ENCODE data around the gene DOCK2. TPM values are rescaled to one million over a fixed set of nuclear protein-coding genes. Genes with fewer than 3 reads are reported as not detected.

DOCK2 gene
- total and polyA plus RNA-seq, 2 donors (not counting 1 experiment from before 2014, with no cell fraction given): 112 to 330 TPM

GRCh38 chr5:169970339-169970738 is 333.3 kb downstream of the DOCK2 start:
- H3K79me2 ChIP-seq (ENCODE audit: control insufficient read depth, insufficient read depth, low read length): no peaks in the 10 kb centered on the region
- no peaks in the 10 kb centered on the region for H3K27me3 ChIP-seq (replicated peaks in 1 of 4; ENCODE audit: control extremely low read depth in 1 of 4, control insufficient read depth in 3 of 4, insufficient read depth in 4 of 4, low read length in 3 of 4)
- Mint-ChIP-seq H3K9me3 (ENCODE audit: insufficient read depth) (no peaks in the 10 kb centered on the region), H3K27ac (no peak overlapping the region), H3K4me1 (no peaks in the 10 kb centered on the region), H3K4me3 (no peak overlapping the region), H3K27me3 (no peaks in the 10 kb centered on the region)
- H3K27ac ChIP-seq (ENCODE audit: low read length in 2 of 2): no peak overlapping the region
- no peaks in the 10 kb centered on the region for H3K4me1 ChIP-seq (ENCODE audit: control insufficient read depth in 2 of 2, insufficient read depth in 2 of 2, low read length in 2 of 2)
- ChIA-PET POLR2A (no interaction called here), CTCF (interaction anchor here (1.8 kb wide), 1 partner anchor 10 kb away, joined by 5 read pairs; the partner anchor contains the start of gene INSYN2B)
- H3K9me3 ChIP-seq (ENCODE audit: control extremely low read depth in 1 of 3, control insufficient read depth in 2 of 3, insufficient read depth in 1 of 3, low read length in 2 of 3): no peaks in the 10 kb centered on the region
- no peak overlapping the region for H3K9ac ChIP-seq (ENCODE audit: low read length)
- intact Hi-C loops (cut with micrococcal nuclease): no loop called here
- peaks cover 10% of the 10 kb centered on the region for H4K20me1 ChIP-seq (ENCODE audit: control insufficient read depth, insufficient read depth, low read length, poor library complexity, severe bottlenecking)
- H3K36me3 ChIP-seq (replicated peaks in 1 of 2; ENCODE audit: control extremely low read depth in 1 of 2, control insufficient read depth in 1 of 2, extremely low read depth in 1 of 2, insufficient read depth in 2 of 2, low read length in 1 of 2): peaks cover 11 to 34% of the 10 kb centered on the region in 2 experiments
- DNase-seq: no peak
- no peak for ATAC-seq (ENCODE audit: low read depth)
- no peak overlapping the region for H3K4me3 ChIP-seq (ENCODE audit: control extremely low read depth in 1 of 5, extremely low read depth in 1 of 5, insufficient read depth in 1 of 5, low read depth in 2 of 5, low read length in 4 of 5)
- no peak overlapping the region for H3K4me2 ChIP-seq (replicated peaks; ENCODE audit: low read depth, low read length, poor library complexity, severe bottlenecking)
- no peak overlapping the region for H2AFZ ChIP-seq (ENCODE audit: insufficient read depth, low read depth, low read length, poor library complexity, severe bottlenecking)
- TF ChIP-seq, protein P1, sequence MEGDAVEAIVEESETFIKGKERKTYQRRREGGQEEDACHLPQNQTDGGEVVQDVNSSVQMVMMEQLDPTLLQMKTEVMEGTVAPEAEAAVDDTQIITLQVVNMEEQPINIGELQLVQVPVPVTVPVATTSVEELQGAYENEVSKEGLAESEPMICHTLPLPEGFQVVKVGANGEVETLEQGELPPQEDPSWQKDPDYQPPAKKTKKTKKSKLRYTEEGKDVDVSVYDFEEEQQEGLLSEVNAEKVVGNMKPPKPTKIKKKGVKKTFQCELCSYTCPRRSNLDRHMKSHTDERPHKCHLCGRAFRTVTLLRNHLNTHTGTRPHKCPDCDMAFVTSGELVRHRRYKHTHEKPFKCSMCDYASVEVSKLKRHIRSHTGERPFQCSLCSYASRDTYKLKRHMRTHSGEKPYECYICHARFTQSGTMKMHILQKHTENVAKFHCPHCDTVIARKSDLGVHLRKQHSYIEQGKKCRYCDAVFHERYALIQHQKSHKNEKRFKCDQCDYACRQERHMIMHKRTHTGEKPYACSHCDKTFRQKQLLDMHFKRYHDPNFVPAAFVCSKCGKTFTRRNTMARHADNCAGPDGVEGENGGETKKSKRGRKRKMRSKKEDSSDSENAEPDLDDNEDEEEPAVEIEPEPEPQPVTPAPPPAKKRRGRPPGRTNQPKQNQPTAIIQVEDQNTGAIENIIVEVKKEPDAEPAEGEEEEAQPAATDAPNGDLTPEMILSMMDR (IDR thresholded peaks at IDR 0.05): no peak
- TF ChIP-seq EZH2 (IDR thresholded peaks at IDR 0.05; ENCODE audit: borderline replicate concordance, insufficient read depth, low read depth, low read length, poor library complexity, severe bottlenecking): no peak

DNA sequence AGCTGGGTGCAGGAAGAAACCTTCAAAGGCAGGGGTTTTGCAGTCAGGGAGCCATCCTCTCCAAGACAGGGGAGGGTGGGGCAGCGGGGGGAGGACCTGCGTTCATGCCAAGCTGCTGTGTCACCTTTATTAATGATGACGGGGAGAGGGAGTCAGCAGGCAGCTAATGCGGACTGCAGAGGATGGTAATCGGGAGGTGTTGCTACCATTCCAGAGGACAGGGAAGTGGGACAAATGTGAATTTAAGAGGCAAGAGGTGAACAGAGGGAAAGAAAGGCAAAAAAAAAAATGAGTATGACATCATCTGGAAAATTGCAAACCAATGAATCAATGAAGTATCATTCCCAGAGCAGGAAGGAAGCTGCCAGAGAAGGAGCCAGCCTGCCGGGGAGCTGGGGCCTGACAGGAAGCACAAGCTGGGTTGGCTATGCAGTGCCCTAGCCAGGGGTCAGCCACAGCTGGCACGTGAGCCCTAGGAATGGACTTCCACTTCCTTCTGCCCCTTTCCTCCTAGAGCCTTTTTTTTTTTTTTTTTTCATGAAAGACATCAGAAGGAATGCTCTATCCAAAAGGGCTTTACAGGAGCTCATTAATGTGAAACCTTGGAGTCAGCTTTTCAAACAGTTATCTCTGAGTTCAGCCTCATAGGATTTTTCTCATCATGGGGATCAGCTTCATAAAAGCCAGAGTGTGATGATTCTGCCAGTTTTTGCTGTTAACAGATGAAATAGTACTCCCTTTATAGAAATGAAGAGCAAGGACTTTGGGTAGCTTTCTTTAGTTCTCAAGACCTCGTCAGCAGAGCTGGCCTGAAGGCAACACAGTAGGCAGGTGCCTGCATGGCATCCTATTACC is 334.1 kb downstream of the DOCK2 start:
- no peaks in the 10 kb centered on the region for H3K27me3 ChIP-seq (replicated peaks in 1 of 4; ENCODE audit: control extremely low read depth in 1 of 4, control insufficient read depth in 3 of 4, insufficient read depth in 4 of 4, low read length in 3 of 4)
- Mint-ChIP-seq H3K27ac (no peak overlapping the region), H3K9me3 (ENCODE audit: insufficient read depth) (no peaks in the 10 kb centered on the region), H3K27me3 (no peaks in the 10 kb centered on the region), H3K4me3 (no peak overlapping the region), H3K4me1 (no peaks in the 10 kb centered on the region)
- H2AFZ ChIP-seq (ENCODE audit: insufficient read depth, low read depth, low read length, poor library complexity, severe bottlenecking): no peak overlapping the region
- no peaks in the 10 kb centered on the region for H3K4me1 ChIP-seq (ENCODE audit: control insufficient read depth in 2 of 2, insufficient read depth in 2 of 2, low read length in 2 of 2)
- no peak overlapping the region for H3K4me3 ChIP-seq (ENCODE audit: control extremely low read depth in 1 of 5, extremely low read depth in 1 of 5, insufficient read depth in 1 of 5, low read depth in 2 of 5, low read length in 4 of 5)
- TF ChIP-seq EZH2 (IDR thresholded peaks at IDR 0.05; ENCODE audit: borderline replicate concordance, insufficient read depth, low read depth, low read length, poor library complexity, severe bottlenecking): no peak
- TF ChIP-seq, protein P1 (IDR thresholded peaks at IDR 0.05): no peak
- ChIA-PET CTCF (interaction anchor here (1.8 kb wide), 1 partner anchor 9 kb away, joined by 5 read pairs; the partner anchor contains the start of gene INSYN2B), POLR2A (no interaction called here)
- no peak overlapping the region for H3K27ac ChIP-seq (ENCODE audit: low read length in 2 of 2)
- H3K36me3 ChIP-seq (replicated peaks in 1 of 2; ENCODE audit: control extremely low read depth in 1 of 2, control insufficient read depth in 1 of 2, extremely low read depth in 1 of 2, insufficient read depth in 2 of 2, low read length in 1 of 2): peaks cover 11 to 35% of the 10 kb centered on the region in 2 experiments
- DNase-seq: no peak
- intact Hi-C loops (cut with micrococcal nuclease): no loop called here
- ATAC-seq (ENCODE audit: low read depth): no peak
- 94% methylated on average over 8 of the region's 8 CpGs for WGBS (ENCODE audit: insufficient coverage)
- peaks cover 5% of the 10 kb centered on the region for H4K20me1 ChIP-seq (ENCODE audit: control insufficient read depth, insufficient read depth, low read length, poor library complexity, severe bottlenecking)
- H3K9ac ChIP-seq (ENCODE audit: low read length): no peak overlapping the region
- no peaks in the 10 kb centered on the region for H3K9me3 ChIP-seq (ENCODE audit: control extremely low read depth in 1 of 3, control insufficient read depth in 2 of 3, insufficient read depth in 1 of 3, low read length in 2 of 3)
- no peaks in the 10 kb centered on the region for H3K79me2 ChIP-seq (ENCODE audit: control insufficient read depth, insufficient read depth, low read length)
- H3K4me2 ChIP-seq (replicated peaks; ENCODE audit: low read depth, low read length, poor library complexity, severe bottlenecking): no peak overlapping the region
